PFSK-1 (cell line): Measurements from ENCODE around the gene LHX3.

ENCODE experiments used
- FOXP2 ChIP-seq: optimal IDR thresholded peaks from 2 replicates; pipeline ENCODE3; 2011; ENCODE audit warnings: borderline replicate concordance, control low read depth, inconsistent platforms; ENCODE audit not compliant: insufficient read depth; ENCODE audit errors: extremely low read length, extremely low read depth
- POLR2AphosphoS5 ChIP-seq: IDR thresholded peaks from 2 replicates; pipeline ENCODE4 v1.6.1; 2012; ENCODE audit warnings: low read depth, mild to moderate bottlenecking, control low read depth, low read length, moderate library complexity
- SIN3A ChIP-seq: IDR thresholded peaks from 2 replicates; pipeline ENCODE4 v1.6.1; 2012; ENCODE audit warnings: mild to moderate bottlenecking, low read length, moderate library complexity, borderline replicate concordance; ENCODE audit not compliant: insufficient read depth
- TAF1 ChIP-seq: IDR thresholded peaks from 2 replicates; pipeline ENCODE4 v1.6.1; 2012; ENCODE audit warnings: low read length, control low read depth, borderline replicate concordance; ENCODE audit not compliant: insufficient read depth
- TF ChIP-seq, protein P1 (sequence below), 2 experiments: IDR thresholded peaks; 2 replicates each; pipeline versions ENCODE4 v1.6.1 to v1.8.0; 2011 to 2012; ENCODE audit warnings: low read depth in 2 of 2, low read length in 2 of 2, control low read depth in 1 of 2, inconsistent platforms in 1 of 2, mild to moderate bottlenecking in 1 of 2, moderate library complexity in 1 of 2; ENCODE audit not compliant: insufficient read depth in 1 of 2

Gene LHX3

DNA sequence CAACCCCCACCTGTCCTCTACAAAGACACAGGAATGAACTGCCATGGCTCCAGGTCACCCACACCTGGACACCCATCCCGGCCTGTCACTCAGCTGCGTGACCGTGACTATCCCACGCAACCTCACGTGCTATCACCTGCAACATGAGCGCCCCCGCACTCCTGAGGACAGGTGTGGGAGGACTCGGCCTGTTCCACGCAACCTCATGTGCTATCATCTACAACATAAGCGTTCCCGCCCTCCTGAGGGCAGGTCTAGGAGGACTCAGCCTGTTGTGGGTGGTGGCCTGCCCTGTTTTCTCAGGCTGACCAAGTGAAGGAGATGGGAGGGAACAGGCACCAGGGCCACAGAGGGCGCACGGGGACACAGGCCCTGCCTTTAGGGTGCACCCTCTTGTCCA is 36.6 kb upstream of the LHX3 start:
- TF ChIP-seq FOXP2 (no peak), POLR2AphosphoS5 (no peak), SIN3A (no peak), TAF1 (no peak)
- TF ChIP-seq, protein P1, sequence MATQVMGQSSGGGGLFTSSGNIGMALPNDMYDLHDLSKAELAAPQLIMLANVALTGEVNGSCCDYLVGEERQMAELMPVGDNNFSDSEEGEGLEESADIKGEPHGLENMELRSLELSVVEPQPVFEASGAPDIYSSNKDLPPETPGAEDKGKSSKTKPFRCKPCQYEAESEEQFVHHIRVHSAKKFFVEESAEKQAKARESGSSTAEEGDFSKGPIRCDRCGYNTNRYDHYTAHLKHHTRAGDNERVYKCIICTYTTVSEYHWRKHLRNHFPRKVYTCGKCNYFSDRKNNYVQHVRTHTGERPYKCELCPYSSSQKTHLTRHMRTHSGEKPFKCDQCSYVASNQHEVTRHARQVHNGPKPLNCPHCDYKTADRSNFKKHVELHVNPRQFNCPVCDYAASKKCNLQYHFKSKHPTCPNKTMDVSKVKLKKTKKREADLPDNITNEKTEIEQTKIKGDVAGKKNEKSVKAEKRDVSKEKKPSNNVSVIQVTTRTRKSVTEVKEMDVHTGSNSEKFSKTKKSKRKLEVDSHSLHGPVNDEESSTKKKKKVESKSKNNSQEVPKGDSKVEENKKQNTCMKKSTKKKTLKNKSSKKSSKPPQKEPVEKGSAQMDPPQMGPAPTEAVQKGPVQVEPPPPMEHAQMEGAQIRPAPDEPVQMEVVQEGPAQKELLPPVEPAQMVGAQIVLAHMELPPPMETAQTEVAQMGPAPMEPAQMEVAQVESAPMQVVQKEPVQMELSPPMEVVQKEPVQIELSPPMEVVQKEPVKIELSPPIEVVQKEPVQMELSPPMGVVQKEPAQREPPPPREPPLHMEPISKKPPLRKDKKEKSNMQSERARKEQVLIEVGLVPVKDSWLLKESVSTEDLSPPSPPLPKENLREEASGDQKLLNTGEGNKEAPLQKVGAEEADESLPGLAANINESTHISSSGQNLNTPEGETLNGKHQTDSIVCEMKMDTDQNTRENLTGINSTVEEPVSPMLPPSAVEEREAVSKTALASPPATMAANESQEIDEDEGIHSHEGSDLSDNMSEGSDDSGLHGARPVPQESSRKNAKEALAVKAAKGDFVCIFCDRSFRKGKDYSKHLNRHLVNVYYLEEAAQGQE (IDR thresholded peaks at IDR 0.05; ENCODE audit: insufficient read depth in 1 of 2, low read depth in 2 of 2, low read length in 2 of 2) = no peak

- TF ChIP-seq, protein P1 (IDR thresholded peaks at IDR 0.05; ENCODE audit: insufficient read depth in 1 of 2, low read depth in 2 of 2, low read length in 2 of 2) = no peak
- TF ChIP-seq FOXP2 = no peak
These were observed 36.0 kb upstream of the LHX3 start for GRCh38 chr9:136240941-136241340.

- TF ChIP-seq SIN3A (no peak), POLR2AphosphoS5 (no peak), FOXP2 (no peak), TAF1 (no peak)
- TF ChIP-seq, protein P1 (IDR thresholded peaks at IDR 0.05; ENCODE audit: insufficient read depth in 1 of 2, low read depth in 2 of 2, low read length in 2 of 2) = no peak
These were observed 35.0 kb upstream of the LHX3 start for GRCh38 chr9:136239983-136240330.

GRCh38 chr9:136239135-136239982 is 34.4 kb upstream of the LHX3 start:
- no peak for TF ChIP-seq SIN3A

DNA sequence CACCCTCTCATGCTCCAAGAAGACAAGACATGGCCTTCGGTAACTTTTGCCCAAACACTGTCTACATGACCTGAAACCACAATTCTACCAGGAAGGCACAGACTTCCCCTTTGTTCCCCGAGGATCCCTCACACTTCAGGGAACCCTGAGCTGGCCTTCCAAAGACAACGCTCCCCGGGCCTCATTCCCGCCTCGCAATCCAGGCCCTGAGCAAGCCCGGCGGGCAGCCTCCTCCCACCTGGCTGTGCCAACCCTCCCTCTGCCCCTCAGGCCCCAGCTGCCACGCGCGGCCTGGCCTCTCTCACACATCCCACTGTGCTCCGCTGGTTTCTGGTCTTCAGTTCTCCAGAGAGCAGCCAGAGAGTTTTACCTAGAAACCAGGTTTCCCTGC is 33.4 kb upstream of the LHX3 start:
- TF ChIP-seq POLR2AphosphoS5 (no peak), SIN3A (no peak), FOXP2 (no peak), TAF1 (no peak)
- TF ChIP-seq, protein P1 (IDR thresholded peaks at IDR 0.05; ENCODE audit: insufficient read depth in 1 of 2, low read depth in 2 of 2, low read length in 2 of 2) = no peak
